GM12891 (cell line): ENCODE data around the gene PCDH9.

Experiments used
- DNase-seq: peaks from one replicate; pipeline ENCODE4 v3.0.0; 2011; ENCODE audit warnings: low spot score; ENCODE audit not compliant: insufficient read length
- FAIRE-seq: peaks from 2 replicates; lab custom pipeline; 2011; peaks lifted over from hg19 to GRCh38; lab: Jason Lieb, UNC
- PAX5 ChIP-seq: IDR thresholded peaks from 2 replicates; pipeline ENCODE4 v1.6.1; 2011; ENCODE audit warnings: low read length, moderate library complexity, mild to moderate bottlenecking; ENCODE audit not compliant: insufficient read depth, severe bottlenecking
- POLR2A ChIP-seq: IDR thresholded peaks from 2 replicates; pipeline ENCODE4 v1.6.1; 2011; ENCODE audit warnings: low read depth, low read length, control low read depth
- POLR2AphosphoS5 ChIP-seq: IDR thresholded peaks from 2 replicates; pipeline ENCODE4 v1.6.1; 2011; ENCODE audit warnings: low read depth, low read length, control low read depth
- POU2F2 ChIP-seq: IDR thresholded peaks from 2 replicates; pipeline ENCODE4 v1.6.1; 2011; ENCODE audit warnings: low read depth, mild to moderate bottlenecking, control low read depth, low read length, moderate library complexity
- SPI1 ChIP-seq: IDR thresholded peaks from 2 replicates; pipeline ENCODE4 v1.6.1; 2011; ENCODE audit warnings: low read depth, low read length, control low read depth
- TAF1 ChIP-seq: IDR thresholded peaks from 2 replicates; pipeline ENCODE4 v1.6.1; 2011; ENCODE audit warnings: low read depth, low read length, control low read depth

The PCDH9 gene

DNA sequence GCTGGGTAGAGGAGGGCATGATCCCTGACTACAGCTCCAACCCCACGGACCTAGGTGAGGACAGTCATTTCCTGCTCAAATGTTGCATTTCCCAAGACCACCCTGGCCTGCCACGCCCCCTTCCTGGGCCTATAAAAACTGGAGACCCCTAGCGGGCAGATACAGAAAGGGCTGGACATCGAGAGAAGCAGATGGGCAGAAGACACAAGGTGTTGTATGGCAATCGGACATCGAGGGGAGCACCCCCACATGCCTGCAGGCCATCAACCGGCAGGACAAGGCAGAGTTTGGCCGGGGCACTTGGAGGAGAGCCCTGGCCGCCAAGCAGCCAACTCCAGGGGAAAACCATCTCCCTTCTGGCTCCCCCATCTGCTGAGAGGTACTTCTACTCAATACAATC is 746.4 kb downstream of the PCDH9 start:
- FAIRE-seq (no peak), DNase-seq (no peak)
- TF ChIP-seq POLR2AphosphoS5, result no peak
- TF ChIP-seq POU2F2, result no peak
- TF ChIP-seq PAX5, result no peak
- no peak for TF ChIP-seq TAF1
- no peak for TF ChIP-seq POLR2A
- no peak for TF ChIP-seq SPI1

DNA sequence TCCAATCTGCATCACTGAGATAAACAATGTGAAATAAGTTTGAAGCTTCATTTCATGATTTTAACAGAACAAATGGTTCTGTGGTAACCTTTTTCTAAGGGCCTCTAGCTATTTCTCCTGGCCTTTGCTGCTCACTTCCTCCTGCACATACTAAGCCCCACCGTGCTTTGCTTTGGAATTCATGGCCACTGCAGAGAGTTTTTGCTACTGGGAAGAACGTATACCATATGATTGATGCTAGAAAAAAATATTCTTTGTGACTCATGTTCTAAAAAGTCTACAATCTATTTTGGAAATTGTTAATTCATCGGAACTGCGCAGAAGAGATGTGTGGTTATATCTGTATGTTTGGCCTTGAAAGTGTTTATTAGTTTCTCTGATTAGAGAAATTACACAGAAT is 747.3 kb downstream of the PCDH9 start:
- DNase-seq, result no peak
- no peak for TF ChIP-seq PAX5
- no peak for TF ChIP-seq SPI1
- TF ChIP-seq TAF1, result no peak
- TF ChIP-seq POLR2AphosphoS5, result no peak
- TF ChIP-seq POLR2A, result no peak
- TF ChIP-seq POU2F2, result no peak
- FAIRE-seq, result no peak

DNA sequence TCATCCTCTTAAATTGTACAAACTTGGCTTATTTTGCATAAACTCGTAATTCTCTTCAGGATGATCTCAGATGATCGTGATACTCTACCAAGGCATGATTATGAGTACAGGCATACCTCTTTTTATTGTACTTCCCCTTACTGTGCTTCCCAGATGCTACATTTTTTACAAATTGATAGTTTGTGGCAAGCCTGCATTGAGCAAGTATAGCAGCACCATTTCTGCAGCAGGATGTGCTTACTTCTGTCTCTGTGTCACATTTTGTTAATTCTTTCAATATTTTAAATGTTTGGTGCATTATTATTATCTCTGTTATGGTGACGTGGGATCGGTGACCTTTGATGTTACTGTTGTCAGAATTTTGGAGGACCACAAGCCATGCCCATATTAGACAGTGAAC is 752.3 kb downstream of the PCDH9 start:
- FAIRE-seq (no peak), DNase-seq (no peak)
- TF ChIP-seq POLR2AphosphoS5 (no peak), POU2F2 (no peak), SPI1 (no peak), TAF1 (no peak), POLR2A (no peak), PAX5 (no peak)

DNA sequence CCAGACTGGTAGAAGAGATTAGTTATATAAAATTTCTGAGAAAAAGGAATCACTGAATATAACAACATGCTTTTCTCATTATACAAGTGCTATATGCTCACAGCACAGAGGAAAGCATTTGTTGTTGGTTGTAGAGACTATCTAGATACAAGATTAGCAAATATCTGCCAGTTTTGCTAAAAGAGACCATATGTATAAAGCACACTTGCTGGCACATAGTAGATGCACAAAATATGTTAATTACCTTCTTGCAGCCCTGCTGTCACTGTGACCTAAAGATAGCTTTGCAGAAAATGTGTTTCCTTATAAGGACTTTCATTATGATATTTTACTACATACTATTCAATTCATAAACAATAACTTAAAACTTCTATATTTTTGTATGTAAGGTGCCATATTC is 755.1 kb downstream of the PCDH9 start:
- no peak for TF ChIP-seq POLR2AphosphoS5
- no peak for TF ChIP-seq POLR2A
- no peak for TF ChIP-seq SPI1
- TF ChIP-seq TAF1, result no peak
- no peak for TF ChIP-seq PAX5
- no peak for TF ChIP-seq POU2F2
- no peak for FAIRE-seq
- no peak for DNase-seq

DNA sequence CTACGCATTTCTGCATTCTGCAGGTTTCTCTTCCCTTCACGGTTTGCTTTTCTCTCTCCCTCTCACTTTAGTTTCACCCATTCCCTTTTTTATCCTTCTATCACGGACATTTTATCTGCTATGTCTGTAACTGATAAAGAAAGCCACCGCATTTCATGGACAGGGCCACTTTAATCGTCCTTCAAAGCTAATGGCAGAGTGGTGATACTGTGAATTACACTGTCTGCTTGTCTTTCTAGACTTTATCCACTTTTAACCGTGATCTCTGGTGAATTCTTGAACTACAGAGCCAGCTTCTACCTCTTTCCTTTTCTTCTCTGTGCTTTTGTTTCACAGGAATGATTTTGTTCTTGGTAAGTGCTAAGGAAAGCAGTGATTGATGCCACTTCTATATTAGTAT is 760.4 kb downstream of the PCDH9 start:
- DNase-seq (no peak), FAIRE-seq (no peak)
- TF ChIP-seq POLR2AphosphoS5, result no peak
- TF ChIP-seq SPI1, result no peak
- TF ChIP-seq TAF1, result no peak
- no peak for TF ChIP-seq POLR2A
- TF ChIP-seq PAX5, result no peak
- no peak for TF ChIP-seq POU2F2

DNA sequence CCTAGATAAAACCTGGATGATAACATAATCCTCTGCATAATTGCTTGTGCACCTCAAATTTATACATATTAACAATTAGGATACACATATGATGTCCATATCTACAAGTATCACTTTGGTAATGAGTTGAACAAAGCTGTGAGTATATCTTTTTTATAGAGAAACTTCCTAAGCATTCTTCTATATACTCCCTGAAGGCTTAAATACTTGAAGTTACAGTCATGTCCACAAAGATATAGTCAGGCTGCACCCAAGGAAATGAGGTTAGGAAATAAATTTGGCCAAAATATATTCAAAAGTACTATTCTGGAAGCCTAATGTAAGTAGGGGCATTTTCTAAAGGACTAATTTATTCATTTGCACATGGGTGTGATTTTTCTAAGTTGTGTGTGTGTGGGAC is 761.5 kb downstream of the PCDH9 start:
- TF ChIP-seq TAF1 (no peak), POLR2AphosphoS5 (no peak), POLR2A (no peak), SPI1 (no peak), PAX5 (no peak), POU2F2 (no peak)
- FAIRE-seq (no peak), DNase-seq (no peak)

DNA sequence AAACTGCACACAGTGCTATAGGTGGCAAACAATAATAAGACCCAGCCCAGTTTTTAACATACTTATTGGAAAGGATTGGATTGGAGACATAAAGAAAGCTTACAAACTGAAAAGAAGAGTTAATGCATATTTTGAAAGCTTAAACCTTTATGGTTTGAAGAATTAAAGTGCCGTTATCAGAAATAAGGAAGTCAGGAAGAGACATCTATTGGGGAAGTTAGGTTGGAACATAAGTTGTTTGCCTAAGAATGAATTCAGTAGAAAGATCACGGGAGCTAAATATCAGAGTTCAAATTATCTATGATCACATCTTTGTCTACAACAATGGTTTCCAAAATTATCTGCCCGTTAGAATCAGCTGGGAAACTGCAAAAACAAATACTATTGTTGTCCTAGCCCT is 767.9 kb downstream of the PCDH9 start:
- DNase-seq, result no peak
- no peak for FAIRE-seq
- TF ChIP-seq POLR2A (no peak), SPI1 (no peak), POLR2AphosphoS5 (no peak), POU2F2 (no peak), PAX5 (no peak), TAF1 (no peak)

DNA sequence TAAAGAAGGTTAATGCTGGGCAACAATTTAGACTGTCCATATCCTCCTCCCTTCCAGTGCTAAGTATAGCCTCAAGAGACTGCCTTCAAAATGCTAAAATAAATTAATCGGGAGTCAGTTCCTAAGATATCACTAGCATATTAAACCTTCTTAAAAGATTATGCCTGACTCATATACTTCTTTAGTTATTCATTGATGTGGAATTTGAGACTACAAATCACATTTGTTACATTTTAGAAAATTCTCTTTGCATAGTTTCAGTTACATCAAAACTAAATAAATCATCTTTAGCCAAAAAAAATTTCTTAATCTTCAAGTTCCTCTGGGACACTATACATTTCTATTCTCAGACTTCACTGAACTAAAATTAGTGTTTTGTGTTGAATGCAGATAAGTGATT is 769.1 kb downstream of the PCDH9 start:
- DNase-seq, result no peak
- TF ChIP-seq POU2F2, result no peak
- TF ChIP-seq TAF1, result no peak
- no peak for TF ChIP-seq SPI1
- no peak for TF ChIP-seq PAX5
- TF ChIP-seq POLR2AphosphoS5, result no peak
- no peak for TF ChIP-seq POLR2A
- no peak for FAIRE-seq

DNA sequence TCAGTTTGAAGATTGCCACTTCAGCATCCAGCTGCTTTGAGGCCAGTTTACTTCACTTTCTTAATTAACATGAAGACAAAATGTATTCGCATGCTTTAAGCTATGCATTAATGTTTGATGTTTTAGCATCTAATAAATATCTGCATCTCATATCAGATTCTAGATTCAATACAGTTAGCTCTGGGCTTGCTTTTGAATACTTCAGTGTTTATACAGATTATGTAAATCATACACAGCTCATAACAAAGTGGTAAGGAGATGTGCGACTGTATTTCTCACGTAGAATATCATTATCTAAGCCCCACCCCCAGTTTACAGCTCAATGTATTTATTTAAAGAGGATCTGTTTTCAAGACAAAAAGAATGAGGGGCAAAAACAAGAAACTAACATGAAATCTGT is 770.5 kb downstream of the PCDH9 start:
- FAIRE-seq (no peak), DNase-seq (no peak)
- TF ChIP-seq POLR2A (no peak), SPI1 (no peak), PAX5 (no peak), TAF1 (no peak), POLR2AphosphoS5 (no peak), POU2F2 (no peak)

DNA sequence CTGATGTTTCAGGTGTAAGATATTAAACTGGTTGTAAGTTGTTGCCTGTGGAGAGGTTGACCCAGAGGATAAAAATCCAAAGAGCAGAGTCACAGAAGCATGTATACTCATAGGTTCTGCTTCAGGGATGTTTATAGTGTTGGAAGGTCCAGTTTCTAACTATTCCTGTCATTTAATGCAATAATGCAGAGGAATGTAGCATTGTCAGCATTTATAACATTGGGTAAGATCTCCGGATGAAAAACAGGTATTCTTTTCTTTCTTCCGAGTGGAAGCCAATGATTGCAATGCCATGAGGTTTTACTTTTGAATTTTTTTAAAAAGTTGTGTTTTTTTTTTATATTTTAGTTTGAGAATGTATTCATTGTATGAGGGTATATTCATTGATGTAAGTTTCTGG is 771.0 kb downstream of the PCDH9 start:
- no peak for FAIRE-seq
- no peak for DNase-seq

More for the DNA sequence above, 771.0 kb downstream of the PCDH9 start:
- TF ChIP-seq POLR2AphosphoS5 (no peak), TAF1 (no peak), POU2F2 (no peak), POLR2A (no peak), PAX5 (no peak), SPI1 (no peak)
